Mammary epithelial cell (primary cell): ENCODE results near the gene ASPG.

Experiments
- CTCF ChIP-seq, 2 donors: IDR thresholded peaks in 1 of 2; conservative IDR thresholded peaks in 1 of 2; 2 replicates each; pipeline ENCODE4 v1.5.1; 2011 to 2012; ENCODE audit warnings: inconsistent platforms in 2 of 2, low read length in 2 of 2, mild to moderate bottlenecking in 2 of 2, control low read depth in 1 of 2, low read depth in 1 of 2; ENCODE audit not compliant: insufficient read depth in 1 of 2; ENCODE audit errors: extremely low read depth in 1 of 2
- EZH2 ChIP-seq: IDR thresholded peaks from 2 replicates; pipeline ENCODE4 v1.6.1; 2012; ENCODE audit warnings: low read length, inconsistent platforms, borderline replicate concordance

- no peak for TF ChIP-seq CTCF (conservative IDR thresholded peaks at IDR 0.05 in 1 of 2, IDR thresholded peaks at IDR 0.05 in 1 of 2; ENCODE audit: extremely low read depth in 1 of 2, insufficient read depth in 1 of 2, low read depth in 1 of 2, low read length in 2 of 2)
- TF ChIP-seq EZH2: no peak
These were observed 78.0 kb downstream of the ASPG start for GRCh38 chr14:104163541-104163940.
